ENCODE results near the gene WDFY4.

GRCh38 chr10:48759113-48759901, 74.6 kb downstream of the WDFY4 start:
- TF ChIP-seq CTCF (IDR thresholded peaks at IDR 0.05 in 2 of 3, conservative IDR thresholded peaks at IDR 0.05 in 1 of 3; ENCODE audit: borderline replicate concordance in 1 of 3, insufficient read depth in 1 of 3, low read depth in 2 of 3, low read length in 2 of 3), result no peak
- no peak for TF ChIP-seq POLR2A (IDR thresholded peaks at IDR 0.05; ENCODE audit: borderline replicate concordance, extremely low read depth, insufficient read depth, insufficient read length)
- no peak for TF ChIP-seq POLR2AphosphoS5 (IDR thresholded peaks at IDR 0.05; ENCODE audit: low read depth, low read length)
- TF ChIP-seq JUND (IDR thresholded peaks at IDR 0.05), result no peak
- TF ChIP-seq SIN3A (IDR thresholded peaks at IDR 0.05; ENCODE audit: low read depth), result no peak
- no peak for TF ChIP-seq EZH2 (IDR thresholded peaks at IDR 0.05)
- no peak for TF ChIP-seq SRF (IDR thresholded peaks at IDR 0.05; ENCODE audit: low read depth)
- TF ChIP-seq SP1 (IDR thresholded peaks at IDR 0.05; ENCODE audit: low read depth), result no peak
- no peak for TF ChIP-seq MAX (IDR thresholded peaks at IDR 0.05)
- TF ChIP-seq EZH2phosphoT487 (IDR thresholded peaks at IDR 0.05; ENCODE audit: borderline replicate concordance), result no peak
